ENCODE data around the gene SMS.
"Not testable (repeated sequence)": the region's sequence is repeated elsewhere in the genome, so short reads cannot be mapped to it uniquely, and the experiment has no call there.

DNA sequence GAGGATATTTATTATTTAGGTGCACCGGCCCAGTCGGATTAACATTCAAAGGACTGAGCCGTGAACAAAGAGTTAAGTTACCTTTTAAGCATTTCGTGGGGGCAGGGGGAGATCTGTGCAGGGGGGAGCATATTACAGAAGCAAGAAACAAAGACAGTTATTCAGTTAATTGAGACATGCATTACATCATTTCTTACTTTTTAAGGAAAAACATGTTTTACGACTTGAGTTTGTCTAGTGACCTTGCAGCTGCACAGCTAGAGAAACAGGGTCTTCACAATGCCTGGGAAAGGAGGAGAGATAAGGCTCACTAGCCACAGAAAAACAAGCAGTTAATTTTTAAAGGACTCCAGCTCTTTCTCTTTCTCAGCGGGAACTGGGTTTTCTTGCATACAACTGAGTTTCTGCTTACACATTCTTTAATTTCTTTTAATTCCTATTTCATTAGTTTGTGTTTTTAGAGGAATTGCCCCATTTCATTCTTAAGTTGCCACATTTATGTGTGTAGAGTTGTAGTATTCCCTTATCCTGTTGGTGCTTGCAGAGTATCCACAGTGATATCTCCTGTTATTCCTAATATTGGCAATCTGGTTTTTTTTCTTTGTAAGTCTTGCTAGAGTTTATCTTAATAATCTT is 12.8 kb downstream of the SMS start:
- TF ChIP-seq, protein P1, sequence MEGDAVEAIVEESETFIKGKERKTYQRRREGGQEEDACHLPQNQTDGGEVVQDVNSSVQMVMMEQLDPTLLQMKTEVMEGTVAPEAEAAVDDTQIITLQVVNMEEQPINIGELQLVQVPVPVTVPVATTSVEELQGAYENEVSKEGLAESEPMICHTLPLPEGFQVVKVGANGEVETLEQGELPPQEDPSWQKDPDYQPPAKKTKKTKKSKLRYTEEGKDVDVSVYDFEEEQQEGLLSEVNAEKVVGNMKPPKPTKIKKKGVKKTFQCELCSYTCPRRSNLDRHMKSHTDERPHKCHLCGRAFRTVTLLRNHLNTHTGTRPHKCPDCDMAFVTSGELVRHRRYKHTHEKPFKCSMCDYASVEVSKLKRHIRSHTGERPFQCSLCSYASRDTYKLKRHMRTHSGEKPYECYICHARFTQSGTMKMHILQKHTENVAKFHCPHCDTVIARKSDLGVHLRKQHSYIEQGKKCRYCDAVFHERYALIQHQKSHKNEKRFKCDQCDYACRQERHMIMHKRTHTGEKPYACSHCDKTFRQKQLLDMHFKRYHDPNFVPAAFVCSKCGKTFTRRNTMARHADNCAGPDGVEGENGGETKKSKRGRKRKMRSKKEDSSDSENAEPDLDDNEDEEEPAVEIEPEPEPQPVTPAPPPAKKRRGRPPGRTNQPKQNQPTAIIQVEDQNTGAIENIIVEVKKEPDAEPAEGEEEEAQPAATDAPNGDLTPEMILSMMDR (conservative IDR thresholded peaks at IDR 0.05; ENCODE audit: low read length) = not testable (repeated sequence)
- TF ChIP-seq EZH2phosphoT487 (IDR thresholded peaks at IDR 0.05; ENCODE audit: borderline replicate concordance, low read depth, low read length) = not testable (repeated sequence)

Measured in OCI-LY7 (cell line).